HG02870 (cell line): ENCODE data around the gene ZNF343.

Source experiments
- ATAC-seq: cut with Tn5 transposase; IDR thresholded peaks from one replicate; pipeline ENCODE4 v1.9.1; 2021; ENCODE audit warnings: mild to moderate bottlenecking, moderate library complexity; ENCODE audit not compliant: unreplicated experiment

The ZNF343 gene

DNA sequence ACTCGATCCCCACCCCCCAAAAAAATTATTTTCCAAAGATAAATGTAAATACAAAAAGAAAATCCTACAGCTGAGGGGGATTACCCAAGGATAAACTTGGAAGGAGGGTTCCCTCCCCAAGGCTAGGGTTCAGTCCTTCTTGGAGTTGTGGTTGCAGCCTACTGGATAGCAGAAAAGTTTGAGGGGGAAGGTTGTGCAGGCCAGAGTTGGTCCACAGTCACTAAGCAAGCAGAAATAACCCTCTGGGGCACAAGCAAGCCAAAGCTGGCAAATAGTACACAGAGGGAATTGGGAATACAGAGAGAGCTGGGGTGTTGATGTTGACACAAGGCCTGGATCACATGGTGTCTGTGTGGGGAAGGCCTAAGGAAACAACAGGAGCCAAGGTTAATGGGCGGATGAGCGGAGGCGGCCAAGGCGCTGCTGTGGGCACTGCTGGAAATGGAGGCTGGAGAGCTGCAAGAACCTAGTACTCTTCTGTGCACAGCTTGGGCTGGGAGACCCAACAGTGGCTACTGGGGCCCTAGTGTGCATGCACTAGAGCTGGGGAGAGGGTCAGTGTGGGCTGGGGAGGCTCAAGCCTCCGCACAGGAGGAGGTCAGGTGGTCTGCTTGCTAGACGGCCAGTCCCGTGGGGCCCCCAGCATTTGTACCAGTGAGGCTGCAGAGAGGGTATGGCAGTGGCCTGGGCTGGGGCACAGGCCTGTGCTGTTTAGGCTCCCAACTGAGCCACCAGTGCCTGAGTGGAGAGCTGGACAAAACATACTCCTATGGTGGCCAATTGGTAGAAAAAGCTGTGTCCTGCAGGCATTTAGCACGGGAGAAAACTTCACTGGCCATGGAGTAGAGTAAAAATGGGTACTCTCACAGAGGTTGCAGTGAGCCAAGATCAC lies 32.6 kb downstream of the ZNF343 start:
- ATAC-seq, result no peak

DNA sequence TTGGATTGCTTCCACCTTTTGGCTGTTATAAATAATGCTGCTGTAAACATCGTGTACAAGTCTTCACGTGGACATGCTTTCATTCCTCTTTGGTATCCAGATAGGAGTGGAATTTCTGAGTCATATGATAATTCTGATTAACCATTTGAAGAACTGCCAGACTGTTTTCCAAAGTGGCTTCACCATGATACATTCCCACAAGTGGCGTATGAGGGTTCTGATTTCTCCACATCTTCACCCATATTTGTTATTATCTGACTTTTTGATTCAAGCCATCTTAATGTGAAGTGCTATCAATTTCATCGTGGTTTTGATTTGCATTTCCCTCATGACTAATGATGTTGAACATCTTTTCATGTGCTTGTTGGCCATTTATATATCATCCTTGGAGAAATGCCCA lies 35.2 kb downstream of the ZNF343 start:
- ATAC-seq, result no peak

DNA sequence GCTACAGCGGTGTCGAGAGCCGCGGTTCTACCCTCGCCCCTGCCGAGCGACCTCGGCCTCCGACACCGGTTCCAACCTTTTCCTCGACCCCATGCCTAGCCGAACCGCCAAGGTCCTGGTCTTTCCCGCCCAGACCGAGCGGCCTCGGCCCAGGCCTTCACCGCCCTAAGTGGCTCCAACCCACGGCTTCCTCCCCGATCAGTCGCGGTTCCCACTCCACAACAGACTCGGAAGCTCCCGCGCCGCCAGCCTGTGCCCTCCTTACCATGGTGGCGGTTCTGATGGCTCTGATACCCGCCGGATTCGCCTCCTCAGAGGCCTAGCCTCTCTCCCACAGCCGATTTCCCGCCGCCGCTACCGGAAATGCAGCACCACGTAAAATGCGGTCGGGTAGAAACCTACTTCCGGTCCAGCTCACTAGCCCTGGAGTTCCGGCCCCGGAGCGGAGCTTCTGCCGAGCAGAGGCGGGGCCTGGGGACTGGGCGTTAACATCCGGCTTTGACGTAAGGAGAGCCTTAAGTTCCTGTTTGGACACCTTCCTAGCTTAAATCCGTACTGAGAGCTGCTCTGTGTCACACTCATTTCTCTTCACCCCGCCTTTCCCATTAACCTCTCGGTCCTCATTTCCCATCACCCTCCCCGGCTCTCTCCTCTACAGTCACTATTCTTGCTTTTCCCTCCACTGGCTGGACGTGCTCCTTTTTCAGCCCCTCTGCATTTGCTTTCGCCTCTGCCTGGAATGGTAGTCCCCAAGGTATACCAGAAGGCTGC lies 38.1 kb downstream of the ZNF343 start, which contains the start of gene SNRPB:
Gene SNRPB (minus strand): TSS at position 367 of the 771 bp plus-strand sequence. CDS start 99 bp downstream, at position 268.
- ATAC-seq, result peak; percentile 96

DNA sequence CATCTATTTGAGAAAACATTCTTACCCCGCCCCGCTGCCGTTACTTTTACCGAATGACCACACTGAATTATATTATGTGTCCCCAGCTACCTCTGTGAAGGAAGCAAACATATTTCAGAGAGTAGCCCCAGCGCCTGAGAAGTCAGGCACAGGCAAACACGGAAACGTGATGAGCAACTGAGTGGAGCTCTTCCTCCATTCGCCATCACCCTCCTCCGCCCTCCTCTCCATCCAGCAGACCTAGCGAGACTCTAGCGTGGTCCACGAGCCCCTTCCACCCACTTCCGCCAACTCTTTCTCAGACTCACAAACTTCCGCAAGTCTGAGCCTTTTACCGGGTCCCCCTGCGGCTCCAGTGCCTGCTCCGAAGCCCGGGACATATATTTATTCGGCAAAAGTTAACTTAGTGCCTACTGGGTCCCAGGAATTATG lies 38.7 kb downstream of the ZNF343 start:
- peak; percentile 37 for ATAC-seq

DNA sequence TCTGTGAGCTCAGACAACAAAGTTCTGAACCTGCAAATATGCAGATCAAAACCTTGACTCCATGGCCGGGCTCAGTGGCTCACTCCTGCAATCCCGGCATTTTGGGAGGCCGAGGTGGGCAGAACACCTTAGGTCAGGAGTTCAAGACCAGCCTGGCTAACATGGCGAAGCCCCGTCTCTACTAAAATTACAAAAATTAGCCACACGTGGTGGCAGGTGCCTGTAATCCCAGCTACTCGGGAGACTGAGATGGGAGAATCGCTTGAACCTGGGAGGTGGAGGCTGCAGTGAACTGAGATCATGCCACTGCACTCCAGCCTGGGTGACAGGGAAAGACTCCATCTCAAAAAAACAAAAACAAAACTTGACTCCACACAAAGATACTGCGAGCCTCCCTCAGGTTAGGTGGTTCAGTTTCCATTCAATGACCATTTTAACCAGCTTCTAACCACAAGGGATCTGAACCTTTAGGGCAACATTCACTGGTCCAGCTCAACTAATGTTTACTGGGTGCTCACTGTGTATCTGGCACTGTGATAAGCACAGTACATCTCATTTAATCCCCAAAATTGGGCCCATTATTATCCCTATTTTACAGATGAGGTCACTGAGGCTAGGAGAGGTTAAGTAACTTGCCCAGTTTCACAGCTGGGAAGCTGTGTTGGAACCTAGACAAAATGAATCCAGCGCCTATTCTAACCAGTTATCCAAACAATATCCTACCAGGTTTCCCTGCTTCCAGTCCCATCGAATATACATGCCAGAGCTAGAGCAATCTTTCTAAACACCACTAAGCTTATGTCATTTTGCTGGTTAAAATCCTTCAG lies 39.9 kb downstream of the ZNF343 start:
- no peak for ATAC-seq

DNA sequence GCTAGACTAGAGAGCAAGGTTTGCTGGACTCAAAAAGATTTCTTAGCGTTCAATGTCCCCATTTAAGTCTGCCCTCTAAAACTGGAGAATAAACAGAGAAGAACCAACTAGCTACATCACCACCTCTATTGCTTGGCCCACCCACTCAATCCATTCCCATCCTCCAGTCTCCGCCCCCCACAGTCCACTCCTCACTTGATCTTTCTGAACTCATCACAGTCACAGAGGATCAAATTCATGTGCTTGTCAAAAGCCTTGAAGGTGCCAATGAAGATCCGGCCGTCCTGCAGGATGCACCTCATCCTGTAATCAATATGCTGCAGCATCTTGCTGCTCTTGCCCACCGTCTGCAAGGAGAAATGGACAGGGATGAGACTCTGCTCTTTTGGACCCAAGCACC lies 41.3 kb downstream of the ZNF343 start:
- ATAC-seq, result no peak

DNA sequence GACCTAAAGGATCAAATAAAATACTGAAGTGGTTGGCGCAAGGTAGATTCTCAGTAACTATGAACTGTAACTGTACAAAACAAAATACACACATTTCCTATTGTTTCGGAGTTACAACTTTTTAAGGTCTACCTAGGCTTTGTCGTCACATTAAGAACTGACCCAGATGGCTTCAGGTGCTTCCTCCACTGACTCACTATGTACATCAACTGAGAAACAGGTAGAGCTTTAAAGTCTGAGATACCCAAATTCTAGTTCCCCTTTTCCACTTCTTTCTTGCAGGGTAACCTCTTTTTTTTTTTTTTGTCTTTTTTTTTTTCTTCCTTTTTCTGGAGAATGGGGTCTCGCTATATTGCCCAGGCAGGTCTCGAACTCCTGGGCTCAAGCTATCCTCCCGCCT lies 43.6 kb downstream of the ZNF343 start:
- no peak for ATAC-seq

DNA sequence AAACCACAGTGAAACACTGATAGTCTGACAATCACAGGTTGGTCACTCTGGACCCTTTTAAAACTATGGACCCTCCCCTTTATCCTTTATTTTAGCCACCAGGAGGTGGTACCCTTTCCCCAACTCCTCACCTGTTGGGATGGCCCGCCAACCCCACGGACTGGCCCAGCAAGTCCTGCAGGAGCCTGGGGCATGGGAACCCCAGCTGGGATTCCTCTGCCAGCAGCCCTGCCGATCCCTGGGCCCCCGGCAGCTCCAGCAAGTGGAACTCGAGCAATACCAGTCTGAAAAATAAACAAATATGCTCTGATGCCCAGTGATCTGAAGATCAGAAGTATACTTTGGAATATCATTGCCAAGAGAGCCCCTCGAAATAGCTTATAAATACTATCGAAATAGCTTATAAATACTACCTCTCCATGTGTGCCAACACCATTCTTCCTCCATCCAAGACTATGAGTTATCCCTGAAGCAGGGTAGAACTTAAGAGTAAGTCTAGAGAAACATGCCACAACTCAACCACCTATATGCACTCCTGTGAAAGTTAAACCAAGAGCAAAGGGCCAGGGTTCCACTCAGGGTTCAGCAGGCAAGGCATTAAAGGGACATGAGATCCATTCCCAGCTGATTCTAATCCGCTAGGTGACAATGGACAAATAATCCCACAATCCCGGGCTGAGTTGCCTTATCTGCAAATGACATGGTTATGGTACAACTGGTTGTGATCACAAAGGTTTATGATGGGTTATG lies 44.9 kb downstream of the ZNF343 start:
- no peak for ATAC-seq

DNA sequence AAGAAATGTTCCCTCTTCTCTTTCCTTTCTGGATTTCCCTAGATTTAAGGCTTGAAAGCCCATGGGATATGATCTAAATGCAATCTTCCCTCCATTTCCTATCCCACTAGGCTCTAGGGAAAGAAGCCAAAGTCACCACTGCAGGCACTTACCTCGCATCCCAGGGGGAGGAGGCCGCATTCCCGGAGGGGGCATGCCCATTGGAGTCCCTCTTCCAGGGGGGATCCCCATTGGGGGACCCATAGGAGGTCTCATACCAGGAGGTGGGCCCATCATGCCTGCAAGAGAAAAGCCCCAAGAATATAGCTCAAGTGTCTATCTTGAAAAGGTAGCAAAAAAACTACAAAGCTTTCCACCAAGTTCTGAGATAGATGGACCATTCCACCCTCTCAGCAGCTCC lies 46.2 kb downstream of the ZNF343 start:
- ATAC-seq, result no peak

DNA sequence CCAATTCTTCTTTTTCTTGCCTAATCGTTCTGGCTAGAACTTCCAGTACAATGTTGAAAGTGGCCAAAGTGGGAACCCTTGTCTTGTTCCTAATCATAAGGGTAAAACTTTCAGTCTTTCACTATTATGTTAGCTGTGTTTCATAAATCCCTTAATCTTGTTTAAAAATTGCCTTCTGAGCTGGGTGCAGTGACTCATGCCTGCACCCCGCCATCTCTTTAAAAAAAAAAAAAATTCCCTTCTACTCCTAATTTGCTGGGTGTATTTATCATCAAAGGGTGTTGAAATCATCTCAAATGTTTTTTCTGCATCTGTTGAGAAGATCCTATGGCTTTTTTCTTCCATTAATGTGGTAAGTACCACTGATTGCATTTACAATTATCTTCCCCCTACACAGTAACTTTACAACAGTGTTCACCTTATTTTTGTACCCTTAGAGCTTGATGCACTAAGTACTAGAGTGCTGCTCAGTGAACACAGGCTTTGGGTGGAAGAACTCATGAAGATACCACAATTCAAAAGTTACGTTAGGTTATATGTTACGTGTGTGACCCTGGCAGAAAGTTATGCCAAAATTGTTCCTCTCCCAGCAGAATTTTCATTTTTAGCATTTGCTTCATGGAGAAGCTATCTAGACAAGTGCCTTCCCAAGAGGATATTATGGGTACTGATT lies 47.8 kb downstream of the ZNF343 start:
- no peak for ATAC-seq

DNA sequence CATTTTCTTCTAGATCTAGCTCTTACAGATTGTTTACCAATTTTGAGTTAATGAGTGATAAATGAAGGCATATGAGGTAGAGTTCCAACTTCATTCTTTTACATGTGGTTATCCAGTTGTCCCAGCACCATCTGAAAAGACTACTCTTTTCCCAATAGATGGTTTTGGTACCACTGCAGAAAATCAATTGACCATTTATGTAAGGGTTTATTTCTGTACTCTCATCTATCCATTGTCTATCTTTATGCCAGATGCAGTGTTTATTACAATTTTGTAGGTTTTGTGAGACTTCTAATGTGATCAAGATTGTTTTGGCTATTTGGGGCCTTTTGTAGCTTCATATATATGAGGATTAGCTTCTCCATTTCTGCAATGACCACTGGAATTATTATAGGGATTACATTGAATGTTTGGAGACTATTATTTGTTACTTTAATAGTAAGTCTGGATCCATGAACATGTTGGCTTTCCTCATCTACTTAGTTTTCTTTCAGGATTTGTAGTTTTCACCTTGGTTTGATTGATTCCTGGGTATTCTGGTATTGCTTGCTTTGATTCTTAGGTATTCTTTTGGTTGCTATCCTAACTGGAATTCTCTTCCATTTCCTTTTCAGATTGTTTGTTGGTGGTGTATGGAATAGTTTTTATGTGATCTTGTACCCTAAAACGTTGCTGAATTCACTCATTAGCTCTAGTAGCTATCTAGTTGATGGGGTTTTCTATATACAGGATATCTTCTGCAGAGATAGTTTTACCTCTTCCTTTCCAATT lies 48.5 kb downstream of the ZNF343 start:
- no peak for ATAC-seq

DNA sequence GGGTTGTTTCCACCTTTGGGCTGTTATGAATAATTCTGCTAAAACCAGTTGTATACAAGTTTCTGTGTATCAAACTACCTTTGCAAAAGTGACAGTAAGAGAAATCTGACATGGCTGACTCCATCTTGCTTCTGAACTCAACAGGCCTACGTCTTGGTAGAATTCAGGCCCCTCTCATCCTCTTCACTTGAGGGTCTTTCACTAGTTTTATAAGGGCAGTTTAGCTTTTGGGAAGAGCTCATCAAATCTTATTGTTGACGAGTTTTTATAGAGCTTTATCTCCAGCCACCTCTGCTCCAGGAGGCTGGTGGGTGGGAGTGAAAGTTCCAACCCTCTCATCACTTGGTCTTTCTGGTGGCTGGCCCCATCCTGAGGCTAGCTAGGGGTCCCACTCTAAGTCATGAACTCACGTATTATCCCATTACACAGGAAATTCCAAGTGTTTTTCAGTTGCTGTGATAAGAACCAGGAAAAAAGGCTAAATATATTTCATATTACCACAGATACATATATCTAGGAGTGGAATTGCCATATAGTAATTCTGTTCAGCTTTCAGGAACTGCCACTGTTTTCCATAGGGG lies 49.7 kb downstream of the ZNF343 start:
- no peak for ATAC-seq

DNA sequence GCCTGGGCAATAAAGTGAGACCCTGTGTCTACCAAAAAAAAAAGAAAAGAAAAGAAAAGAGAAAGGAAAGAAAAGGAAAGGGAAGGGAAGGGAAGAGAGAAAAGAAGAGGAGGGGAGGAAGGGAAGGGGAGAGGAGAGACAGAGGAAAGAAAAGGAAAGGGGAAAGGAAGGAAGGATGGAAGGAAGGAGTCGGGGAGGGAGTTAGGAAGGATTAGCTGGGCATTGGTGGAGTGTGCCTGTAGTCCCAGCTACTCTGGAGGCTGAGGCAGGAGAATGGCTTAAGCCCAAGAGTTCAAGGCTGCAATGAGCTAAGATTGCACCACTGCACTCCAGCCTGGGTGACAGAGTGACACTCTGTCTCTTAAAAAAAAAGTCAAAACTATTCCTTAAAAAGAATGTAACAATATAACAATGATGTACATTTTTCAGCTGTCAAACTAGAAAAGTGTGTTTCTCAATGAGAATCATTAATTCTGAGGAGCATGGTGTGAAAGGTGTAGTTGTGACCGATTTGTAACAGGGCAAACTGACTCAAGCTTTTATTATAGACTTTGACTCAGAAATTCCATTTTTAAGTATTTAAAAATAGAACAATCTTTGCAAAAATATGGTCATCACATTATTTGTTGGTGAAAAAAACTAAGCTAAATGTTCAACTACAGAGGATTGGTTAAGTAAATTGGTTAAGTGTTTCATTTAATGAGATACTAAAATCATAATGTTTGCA lies 52.8 kb downstream of the ZNF343 start:
- ATAC-seq, result no peak

DNA sequence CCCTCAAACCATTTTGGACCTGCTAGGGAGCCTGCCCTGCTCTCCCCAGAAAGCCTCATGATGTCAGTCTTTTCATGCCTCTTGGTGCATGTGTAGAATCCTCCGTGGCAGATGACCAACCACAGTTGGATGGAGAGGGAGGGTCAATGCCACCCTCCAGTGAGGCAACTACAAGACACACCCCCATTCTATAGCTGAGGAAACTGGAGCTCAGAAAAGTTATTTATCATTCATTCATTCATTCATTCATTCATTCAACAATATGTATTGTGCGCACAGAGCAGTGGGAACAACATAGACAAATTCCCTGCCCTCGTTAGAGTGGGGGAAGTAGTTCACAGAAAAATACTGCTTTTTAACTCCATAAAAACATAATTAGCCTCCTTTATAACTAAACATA lies 54.9 kb downstream of the ZNF343 start:
- no peak for ATAC-seq

DNA sequence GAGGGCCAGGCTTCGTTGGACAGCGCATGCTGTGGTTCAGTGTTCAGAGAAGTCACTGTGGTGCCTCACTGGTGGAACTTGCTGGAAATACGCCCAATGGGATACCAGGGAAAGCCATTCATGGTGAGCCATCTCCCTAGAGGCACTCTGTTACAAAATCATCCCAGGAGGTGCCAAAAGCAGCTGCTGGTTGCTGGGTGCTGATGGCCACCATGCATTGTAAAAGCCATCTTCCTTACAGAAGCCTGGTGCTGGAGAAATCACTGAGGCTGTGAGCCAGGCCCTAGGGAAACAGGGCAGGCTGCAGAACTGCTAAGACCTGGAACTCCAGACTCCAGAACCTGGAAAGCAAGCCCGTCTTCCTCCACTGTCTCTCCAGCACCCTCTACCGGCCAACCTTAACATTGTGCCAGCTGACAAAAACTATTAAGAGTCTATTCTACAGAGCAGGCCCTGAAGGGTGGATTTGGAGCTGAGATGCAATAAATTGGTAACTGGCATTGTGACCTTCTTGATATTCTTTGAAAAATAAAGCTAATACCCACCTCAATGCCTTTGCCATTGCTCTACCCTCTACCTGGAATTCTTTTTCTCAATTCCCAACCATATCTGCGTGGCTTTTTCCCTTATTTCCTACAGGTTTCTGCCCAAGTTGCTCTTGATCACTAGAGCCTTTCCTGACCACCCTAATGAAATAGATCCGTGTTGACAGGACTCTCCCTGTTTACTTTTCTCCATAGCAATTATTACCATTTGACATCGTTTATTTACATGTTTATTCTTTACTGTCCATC lies 56.6 kb downstream of the ZNF343 start:
- no peak for ATAC-seq

DNA sequence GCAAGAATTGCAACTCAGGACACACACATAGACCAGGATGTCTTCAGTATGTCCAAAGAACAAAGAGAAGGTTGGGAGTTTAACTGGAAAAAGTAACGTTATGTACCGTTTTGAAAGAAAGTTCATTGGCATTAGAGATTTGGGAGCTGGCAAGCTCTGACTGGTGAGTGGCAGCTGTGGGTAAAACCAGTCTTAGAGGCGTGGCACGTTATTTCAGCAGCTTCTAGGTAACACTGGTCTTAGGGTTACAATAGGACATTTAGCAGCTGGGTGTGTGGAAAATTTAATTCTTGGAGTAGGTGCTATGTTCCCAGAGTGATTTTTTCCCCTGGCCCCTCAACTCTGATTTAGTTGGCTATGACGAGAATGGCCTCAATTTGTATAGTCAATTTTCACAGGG lies 57.3 kb downstream of the ZNF343 start:
- no peak for ATAC-seq

DNA sequence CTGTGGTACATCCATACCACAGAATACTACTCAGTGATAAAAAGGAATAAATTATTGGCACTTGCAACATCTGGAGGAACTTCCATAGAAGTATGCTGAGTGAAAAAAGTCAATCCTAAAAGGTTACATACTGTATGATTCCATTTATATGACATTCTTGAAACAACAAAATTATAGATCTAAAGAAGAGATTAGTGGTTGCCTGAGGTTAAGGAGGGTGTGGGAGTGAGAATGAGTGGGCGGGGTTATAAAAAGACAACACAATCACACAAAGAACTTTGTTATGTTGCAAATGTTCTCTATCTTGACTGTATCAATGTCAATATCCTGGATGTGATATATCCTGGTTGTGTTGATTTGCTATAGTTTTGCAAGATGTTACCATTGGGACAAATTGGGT lies 59.3 kb downstream of the ZNF343 start:
- no peak for ATAC-seq
